Measurements from ENCODE around the gene NSMCE3.

NSMCE3 gene

DNA sequence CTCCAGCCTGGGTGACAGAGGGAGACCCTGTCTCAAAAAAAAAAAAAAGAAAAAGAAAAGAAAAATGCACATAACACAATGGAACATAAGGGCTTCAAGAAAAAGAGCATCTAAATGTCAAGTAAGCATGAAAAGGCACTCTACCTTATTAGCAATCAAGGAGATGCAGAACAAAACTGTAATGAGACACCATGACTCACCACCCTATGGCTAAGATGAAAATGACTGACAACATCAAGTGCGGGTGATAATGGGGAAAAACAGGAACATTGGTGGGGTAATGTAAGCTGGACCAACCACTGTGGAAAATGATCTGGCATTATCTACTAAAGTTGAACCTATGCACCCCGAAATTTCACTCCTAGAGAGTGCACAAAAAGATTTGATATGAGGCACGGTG is 19.6 kb upstream of the NSMCE3 start:
- TF ChIP-seq, protein P1, sequence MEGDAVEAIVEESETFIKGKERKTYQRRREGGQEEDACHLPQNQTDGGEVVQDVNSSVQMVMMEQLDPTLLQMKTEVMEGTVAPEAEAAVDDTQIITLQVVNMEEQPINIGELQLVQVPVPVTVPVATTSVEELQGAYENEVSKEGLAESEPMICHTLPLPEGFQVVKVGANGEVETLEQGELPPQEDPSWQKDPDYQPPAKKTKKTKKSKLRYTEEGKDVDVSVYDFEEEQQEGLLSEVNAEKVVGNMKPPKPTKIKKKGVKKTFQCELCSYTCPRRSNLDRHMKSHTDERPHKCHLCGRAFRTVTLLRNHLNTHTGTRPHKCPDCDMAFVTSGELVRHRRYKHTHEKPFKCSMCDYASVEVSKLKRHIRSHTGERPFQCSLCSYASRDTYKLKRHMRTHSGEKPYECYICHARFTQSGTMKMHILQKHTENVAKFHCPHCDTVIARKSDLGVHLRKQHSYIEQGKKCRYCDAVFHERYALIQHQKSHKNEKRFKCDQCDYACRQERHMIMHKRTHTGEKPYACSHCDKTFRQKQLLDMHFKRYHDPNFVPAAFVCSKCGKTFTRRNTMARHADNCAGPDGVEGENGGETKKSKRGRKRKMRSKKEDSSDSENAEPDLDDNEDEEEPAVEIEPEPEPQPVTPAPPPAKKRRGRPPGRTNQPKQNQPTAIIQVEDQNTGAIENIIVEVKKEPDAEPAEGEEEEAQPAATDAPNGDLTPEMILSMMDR (IDR thresholded peaks at IDR 0.05; ENCODE audit: control insufficient read depth, insufficient read depth, low read depth, low read length, missing control alignments) = no peak
- no peak for DNase-seq (ENCODE audit: low read depth)
- no peak overlapping the region for H3K4me3 ChIP-seq (ENCODE audit: control insufficient read depth, low read depth, low read length)

DNA sequence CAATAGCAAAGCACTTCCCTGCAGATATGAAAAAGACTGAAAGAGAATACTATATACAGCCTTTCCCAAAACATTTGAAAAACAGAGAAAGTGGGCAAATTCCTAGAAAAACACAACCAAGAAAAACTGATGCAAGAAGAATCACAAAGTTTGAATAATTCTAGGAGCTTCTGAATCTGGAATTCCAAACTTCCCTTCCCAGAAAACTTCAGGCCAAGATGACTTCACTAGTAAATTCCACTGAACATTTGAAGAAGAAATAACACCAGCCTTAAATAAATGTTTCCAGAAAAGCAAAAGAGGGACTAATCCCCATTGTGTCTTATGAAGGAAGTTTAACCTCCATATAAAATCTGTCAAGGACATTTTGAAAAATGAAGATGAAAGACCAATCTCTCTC is 15.8 kb upstream of the NSMCE3 start:
- H3K4me3 ChIP-seq (ENCODE audit: control insufficient read depth, low read depth, low read length) = no peak overlapping the region
- DNase-seq (ENCODE audit: low read depth) = no peak
- TF ChIP-seq, protein P1 (IDR thresholded peaks at IDR 0.05; ENCODE audit: control insufficient read depth, insufficient read depth, low read depth, low read length, missing control alignments) = no peak

DNA sequence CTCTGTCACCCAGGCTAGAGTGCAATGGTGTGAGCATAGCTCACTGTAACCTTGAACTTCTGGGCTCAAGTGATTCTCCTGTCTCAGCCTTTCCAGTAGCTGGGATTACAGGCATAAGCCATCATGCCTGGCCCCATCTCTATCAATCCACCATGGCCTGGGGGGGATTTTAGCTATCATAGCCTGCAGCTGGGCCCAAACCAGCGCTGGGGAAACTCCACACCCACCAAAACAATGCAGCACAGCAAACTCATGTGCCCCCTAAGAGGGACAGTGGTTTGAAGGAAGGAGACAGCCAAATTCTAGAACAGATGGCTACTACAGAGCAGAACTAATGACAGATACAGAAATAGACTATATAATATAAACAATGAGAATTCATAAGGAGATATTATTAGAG is 13.8 kb upstream of the NSMCE3 start:
- H3K4me3 ChIP-seq (ENCODE audit: control insufficient read depth, low read depth, low read length) = no peak overlapping the region
- TF ChIP-seq, protein P1 (IDR thresholded peaks at IDR 0.05; ENCODE audit: control insufficient read depth, insufficient read depth, low read depth, low read length, missing control alignments) = no peak
- no peak for DNase-seq (ENCODE audit: low read depth)

DNA sequence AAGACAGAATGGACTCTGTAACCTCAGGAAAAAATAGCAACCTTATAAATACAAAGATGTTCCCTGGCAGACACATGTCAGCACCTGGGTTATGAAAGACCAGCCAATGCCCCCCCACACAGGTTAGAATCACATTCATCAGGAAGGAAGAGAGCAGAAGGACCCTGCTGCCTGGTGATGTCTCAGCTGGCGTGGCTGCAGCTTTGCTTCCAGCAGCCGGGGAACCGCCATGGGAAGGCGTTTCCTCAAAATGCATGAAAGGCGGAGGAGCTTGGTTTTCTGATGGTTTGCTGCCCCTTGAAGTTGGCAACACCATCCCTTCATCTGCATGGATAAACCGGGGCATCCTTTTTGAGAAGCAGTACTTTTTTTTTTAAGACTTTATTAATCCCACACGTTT is 10.9 kb upstream of the NSMCE3 start:
- TF ChIP-seq, protein P1 (IDR thresholded peaks at IDR 0.05; ENCODE audit: control insufficient read depth, insufficient read depth, low read depth, low read length, missing control alignments) = no peak
- no peak overlapping the region for H3K4me3 ChIP-seq (ENCODE audit: control insufficient read depth, low read depth, low read length)
- no peak for DNase-seq (ENCODE audit: low read depth)

DNA sequence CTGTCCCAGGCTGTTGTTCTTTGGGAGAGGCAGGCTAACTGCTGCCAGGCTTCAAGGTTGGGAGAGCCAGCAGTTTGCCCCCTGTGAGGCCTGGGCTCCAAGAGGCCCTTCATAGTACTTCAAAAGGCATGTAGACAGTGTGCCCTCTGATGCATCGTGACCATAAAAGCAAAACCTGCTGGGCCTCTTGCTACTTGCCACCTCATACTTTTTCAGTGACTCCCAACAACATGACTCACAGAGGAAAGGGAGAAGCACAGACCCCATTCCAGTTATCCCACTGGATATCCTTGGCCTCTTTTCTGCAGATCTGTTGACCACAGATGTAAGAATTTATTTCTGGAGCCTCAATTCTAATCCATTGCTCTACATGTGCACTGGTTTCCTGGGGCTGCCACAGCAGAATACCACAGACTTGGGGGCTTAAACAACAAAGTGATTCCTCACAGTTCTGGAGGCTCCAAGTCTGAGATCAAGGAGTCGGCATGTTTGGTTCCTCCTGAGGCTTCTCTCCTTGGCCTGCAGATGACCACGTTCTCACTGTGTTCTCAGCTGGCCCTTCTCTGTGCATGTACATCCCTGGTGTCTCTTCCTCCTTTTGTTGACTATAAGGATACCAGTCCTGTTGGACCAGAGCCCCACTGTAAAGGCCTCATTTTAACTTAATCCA is 8.9 kb upstream of the NSMCE3 start:
- no peak overlapping the region for H3K4me3 ChIP-seq (ENCODE audit: control insufficient read depth, low read depth, low read length)
- TF ChIP-seq, protein P1 (IDR thresholded peaks at IDR 0.05; ENCODE audit: control insufficient read depth, insufficient read depth, low read depth, low read length, missing control alignments) = no peak
- DNase-seq (ENCODE audit: low read depth) = peak; percentile 69

DNA sequence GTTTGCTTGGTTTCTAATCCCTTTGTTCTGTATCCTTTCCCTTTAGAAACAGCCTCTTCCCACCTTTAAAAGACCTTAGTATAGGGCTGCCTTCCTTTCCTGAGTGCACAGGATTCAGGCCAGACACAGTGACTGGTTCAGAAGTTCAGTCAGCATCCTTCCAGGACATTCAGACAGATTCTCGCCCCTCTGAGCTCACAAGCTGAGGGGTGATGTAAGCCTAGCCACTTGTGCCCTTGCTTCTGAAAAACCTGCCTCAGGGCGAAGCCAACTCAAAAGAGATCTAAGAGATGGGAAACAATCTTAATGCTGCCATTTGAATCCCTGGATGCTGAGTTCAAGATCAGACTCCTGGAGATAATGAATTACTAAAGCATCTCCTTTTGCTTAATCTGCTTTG is 6.7 kb upstream of the NSMCE3 start:
- TF ChIP-seq, protein P1 (IDR thresholded peaks at IDR 0.05; ENCODE audit: control insufficient read depth, insufficient read depth, low read depth, low read length, missing control alignments) = no peak
- DNase-seq (ENCODE audit: low read depth) = no peak

More for the DNA sequence above, 6.7 kb upstream of the NSMCE3 start:
- H3K4me3 ChIP-seq (ENCODE audit: control insufficient read depth, low read depth, low read length) = no peak overlapping the region

Data from AG09309 (cell line).